GM19099 (cell line): ENCODE measurements around the gene GREB1.

Experiments used
- POLR2A ChIP-seq: IDR thresholded peaks from 3 replicates; pipeline ENCODE4 v1.6.1; 2011; ENCODE audit warnings: low read depth; ENCODE audit not compliant: insufficient read length; ENCODE audit errors: extremely low read depth

The GREB1 gene

GRCh38 chr2:11541693-11542274 is 7.9 kb downstream of the GREB1 start:
- no peak for TF ChIP-seq POLR2A

- TF ChIP-seq POLR2A, result no peak
Observed at GRCh38 chr2:11542275-11542819, 8.5 kb downstream of the GREB1 start.

- no peak for TF ChIP-seq POLR2A
Observed at GRCh38 chr2:11543337-11544216, 9.7 kb downstream of the GREB1 start.

- no peak for TF ChIP-seq POLR2A
Observed at GRCh38 chr2:11546072-11546471, 12.2 kb downstream of the GREB1 start.

GRCh38 chr2:11547912-11548497 is 14.2 kb downstream of the GREB1 start:
- no peak for TF ChIP-seq POLR2A

- no peak for TF ChIP-seq POLR2A
Observed at GRCh38 chr2:11550302-11550701, 16.5 kb downstream of the GREB1 start.

- no peak for TF ChIP-seq POLR2A
Observed at GRCh38 chr2:11550901-11551568, 17.2 kb downstream of the GREB1 start.

GRCh38 chr2:11551569-11552259 is 17.9 kb downstream of the GREB1 start:
- TF ChIP-seq POLR2A, result no peak

- no peak for TF ChIP-seq POLR2A
Observed at GRCh38 chr2:11552260-11552638, 18.4 kb downstream of the GREB1 start.

- TF ChIP-seq POLR2A, result no peak
Observed at GRCh38 chr2:11553661-11554398, 20.0 kb downstream of the GREB1 start.

GRCh38 chr2:11554399-11554716 is 20.5 kb downstream of the GREB1 start:
- no peak for TF ChIP-seq POLR2A

GRCh38 chr2:11556101-11556806 is 22.4 kb downstream of the GREB1 start:
- no peak for TF ChIP-seq POLR2A

- no peak for TF ChIP-seq POLR2A
Observed at GRCh38 chr2:11558214-11558886, 24.5 kb downstream of the GREB1 start.

- TF ChIP-seq POLR2A, result no peak
Observed at GRCh38 chr2:11559066-11559785, 25.4 kb downstream of the GREB1 start.
